ENCODE data around the gene THAP7. TPM values are rescaled to one million over a fixed set of nuclear protein-coding genes. Genes with fewer than 3 reads are reported as not detected.

Gene THAP7
- total and polyA plus RNA-seq, 2 of the 4 experiments (the other 2 are of a cell fraction): 14.2 to 19.8 TPM

DNA sequence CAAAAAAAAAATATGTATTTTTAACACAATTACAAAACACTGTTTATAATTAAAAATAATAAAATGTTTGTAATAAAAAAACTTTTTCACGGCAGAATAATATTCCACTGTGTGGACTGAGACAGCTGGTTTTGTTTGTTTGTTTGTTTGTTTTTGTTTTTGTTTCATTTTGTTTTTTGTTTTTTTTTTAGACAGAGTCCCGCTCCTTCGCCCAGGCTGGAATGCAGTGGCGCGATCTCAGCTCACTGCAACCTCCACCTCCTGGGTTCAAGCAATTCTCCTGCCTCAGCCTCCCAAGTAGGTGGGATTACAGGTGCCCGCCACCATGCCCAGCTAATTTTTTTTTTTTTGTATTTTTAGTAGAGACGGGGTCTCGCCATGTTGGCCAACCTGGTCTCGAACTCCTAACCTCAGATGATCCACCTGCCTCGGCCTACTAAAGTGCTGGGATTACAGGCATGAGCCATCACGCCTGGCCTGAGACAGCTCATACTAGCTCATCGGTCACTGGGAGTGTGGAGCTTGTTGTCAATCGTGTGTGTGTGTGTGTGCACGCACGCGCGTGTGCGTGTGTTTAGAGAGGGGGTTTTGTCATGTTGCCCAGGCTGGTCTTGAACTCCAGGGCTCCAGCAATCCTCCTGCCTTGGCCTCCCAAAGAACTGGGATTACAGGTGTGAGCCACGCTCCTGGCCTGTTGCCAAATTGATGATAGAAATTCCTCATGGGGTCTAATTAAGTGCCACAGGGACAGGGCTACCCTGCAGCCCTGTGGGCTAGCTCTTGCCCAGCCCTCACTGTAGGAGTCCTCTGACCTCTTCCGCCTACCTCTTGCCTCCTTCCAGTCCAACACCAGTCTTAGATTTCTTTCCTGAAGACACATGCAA lies 42.1 kb downstream of the THAP7 start:
- POLR2A ChIA-PET (ENCODE audit: unreplicated experiment): no interaction called here

More for the DNA sequence above, 42.1 kb downstream of the THAP7 start:
- no peak overlapping the region for H3K56ac ChIP-seq (ENCODE audit: extremely low read depth, insufficient read depth, low read length)
- no peak overlapping the region for H2BK20ac ChIP-seq (ENCODE audit: low read depth, low read length)
- no CpG with 5 or more reads among the region's 20 CpGs for WGBS, 2 experiments (ENCODE audit: extremely low coverage in 2 of 2, insufficient read length in 1 of 2)
- no peak overlapping the region for H3K4me3 ChIP-seq (ENCODE audit: insufficient read depth, low read depth, low read length)
- peaks cover 0 to 16% of the 10 kb centered on the region in 2 experiments; a peak in 2 of 4 replicates for H3K79me1 ChIP-seq (ENCODE audit: low read depth in 1 of 2, low read length in 2 of 2)
- no peak overlapping the region for H3K9ac ChIP-seq (ENCODE audit: low read depth, low read length)
- intact Hi-C loops (cut with micrococcal nuclease) (loop anchor here (10.0 kb wide), 2 partner anchors 75 to 155 kb away; no protein-coding TSS in a partner anchor), dilution Hi-C loops (cut with HindIII; ENCODE audit: low sequenced_read_pairs, unreplicated experiment) (no loop called here), in situ Hi-C loops (cut with MboI; ENCODE audit: low sequenced_read_pairs) (no loop called here)
- no peak overlapping the region for H3K4ac ChIP-seq (ENCODE audit: low read depth, low read length)
- H3K23ac ChIP-seq (ENCODE audit: low read depth, low read length): no peak overlapping the region
- BruUV-seq (replicated peaks): no TSS peak
- no peak overlapping the region for H3K18ac ChIP-seq (ENCODE audit: low read depth, low read length)
- peaks cover 13% of the 10 kb centered on the region; the same call in 1 of the 2 replicates for H4K20me1 ChIP-seq (ENCODE audit: insufficient read depth, low read length)
- H4K5ac ChIP-seq (ENCODE audit: low read depth, low read length): no peak overlapping the region
- H2BK5ac ChIP-seq (ENCODE audit: low read depth, low read length, poor library complexity, severe bottlenecking): no peak overlapping the region
- no peak overlapping the region for H4K91ac ChIP-seq (ENCODE audit: insufficient read depth, low read depth, low read length)
- peak overlapping the region; percentile 28 for H2AK9ac ChIP-seq (replicated peaks; ENCODE audit: low read depth, low read length, poor library complexity)
- H3K9me1 ChIP-seq (ENCODE audit: insufficient read depth, low read length): 0 out of 2 replicates have a peak, but pooled peaks cover 7% of the 10 kb centered on the region
- peaks cover 6% of the 10 kb centered on the region; the same call in 1 of the 2 replicates for H3K4me1 ChIP-seq (ENCODE audit: control insufficient read depth, insufficient read depth, low read length)
- no peak overlapping the region for H2BK120ac ChIP-seq (ENCODE audit: low read depth, low read length)
- no peak overlapping the region for H2BK15ac ChIP-seq (ENCODE audit: low read depth, low read length)
- no peak for ATAC-seq (ENCODE audit: low read depth)
- H2AK5ac ChIP-seq (ENCODE audit: low read depth, low read length): no peak overlapping the region
- H3K27me3 ChIP-seq (ENCODE audit: control insufficient read depth, insufficient read depth, low read length): peaks cover 18% of the 10 kb centered on the region
- no peak overlapping the region for H3K4me2 ChIP-seq (ENCODE audit: low read depth, low read length)
- DNase-seq: no peak
- no peak overlapping the region for H3K27ac ChIP-seq (ENCODE audit: insufficient read depth, low read length)
- H2AFZ ChIP-seq (replicated peaks; ENCODE audit: low read length, poor library complexity): no peak overlapping the region
- no peaks in the 10 kb centered on the region for H3K36me3 ChIP-seq (ENCODE audit: control insufficient read depth, insufficient read depth, low read length)
- TF ChIP-seq FOS (IDR thresholded peaks at IDR 0.05; ENCODE audit: low read depth, low read length) (no peak), CEBPB (IDR thresholded peaks at IDR 0.05; ENCODE audit: low read depth, low read length) (no peak), BHLHE40 (IDR thresholded peaks at IDR 0.05; ENCODE audit: low read depth, low read length) (no peak), RCOR1 (IDR thresholded peaks at IDR 0.05; ENCODE audit: insufficient replicate concordance, low read length) (no peak), NFE2L2 (IDR thresholded peaks at IDR 0.05; ENCODE audit: low read depth, low read length) (no peak), MXI1 (IDR thresholded peaks at IDR 0.05; ENCODE audit: borderline replicate concordance, low read depth, low read length) (no peak)
- TF ChIP-seq, protein P1, sequence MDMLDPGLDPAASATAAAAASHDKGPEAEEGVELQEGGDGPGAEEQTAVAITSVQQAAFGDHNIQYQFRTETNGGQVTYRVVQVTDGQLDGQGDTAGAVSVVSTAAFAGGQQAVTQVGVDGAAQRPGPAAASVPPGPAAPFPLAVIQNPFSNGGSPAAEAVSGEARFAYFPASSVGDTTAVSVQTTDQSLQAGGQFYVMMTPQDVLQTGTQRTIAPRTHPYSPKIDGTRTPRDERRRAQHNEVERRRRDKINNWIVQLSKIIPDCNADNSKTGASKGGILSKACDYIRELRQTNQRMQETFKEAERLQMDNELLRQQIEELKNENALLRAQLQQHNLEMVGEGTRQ (IDR thresholded peaks at IDR 0.05; ENCODE audit: low read depth, low read length): no peak
- H3K9me3 ChIP-seq (ENCODE audit: control insufficient read depth, insufficient read depth, low read length): no peaks in the 10 kb centered on the region
- H3K14ac ChIP-seq (replicated peaks; ENCODE audit: low read depth, low read length): no peak overlapping the region
- H4K8ac ChIP-seq (ENCODE audit: low read depth in 2 of 2, low read length in 2 of 2): no peak overlapping the region
- CTCF ChIA-PET: no interaction called here
